ENCODE results near the gene KRTAP21-2. TPM values are rescaled to one million over a fixed set of nuclear protein-coding genes. Genes with fewer than 3 reads are reported as not detected.
A peak's percentile ranks its signal among the peaks of the same experiment; 100 is the strongest.
"Not testable (repeated sequence)": the region's sequence is repeated elsewhere in the genome, so short reads cannot be mapped to it uniquely, and the experiment has no call there.

Gene KRTAP21-2
- total RNA-seq = not detected

DNA sequence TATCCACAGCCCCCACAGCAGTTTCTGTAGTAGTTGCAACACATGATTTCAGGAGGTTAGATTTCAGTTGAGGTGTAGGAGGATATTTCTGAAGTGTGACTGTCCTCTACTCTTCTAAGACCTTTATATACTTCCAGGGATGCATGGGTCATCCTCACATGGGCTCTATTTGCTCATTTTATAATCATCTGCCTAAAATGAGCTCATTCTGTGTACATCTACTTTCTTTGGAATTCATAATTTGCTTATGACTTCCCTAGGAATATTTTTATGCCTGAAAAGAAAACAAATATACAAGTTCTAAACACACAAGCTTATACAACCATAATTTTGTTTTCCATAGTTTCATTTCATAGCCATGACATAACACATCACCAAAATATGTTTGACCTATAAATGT, at the start of gene KRTAP21-2:
Gene KRTAP21-2 (minus strand): TSS at position 101 of the 400 bp plus-strand sequence. CDS start 57 bp downstream, at position 44.
- peaks cover 2% of the 10 kb centered on the region for H3K27me3 Mint-ChIP-seq
- CTCF ChIA-PET = no interaction called here
- peaks cover 4% of the 10 kb centered on the region for H3K9me3 Mint-ChIP-seq
- POLR2A ChIA-PET = no interaction called here
- no peaks in the 10 kb centered on the region for H3K4me1 Mint-ChIP-seq (ENCODE audit: low read depth)
- H3K27ac Mint-ChIP-seq = no peak within 1 kb of the TSS
- intact Hi-C loops (cut with micrococcal nuclease) = no loop called here
- H3K4me3 Mint-ChIP-seq = no peak within 1 kb of the TSS
- H3K36me3 Mint-ChIP-seq = no peaks in the 10 kb centered on the region
- DNase-seq = no peak

DNA sequence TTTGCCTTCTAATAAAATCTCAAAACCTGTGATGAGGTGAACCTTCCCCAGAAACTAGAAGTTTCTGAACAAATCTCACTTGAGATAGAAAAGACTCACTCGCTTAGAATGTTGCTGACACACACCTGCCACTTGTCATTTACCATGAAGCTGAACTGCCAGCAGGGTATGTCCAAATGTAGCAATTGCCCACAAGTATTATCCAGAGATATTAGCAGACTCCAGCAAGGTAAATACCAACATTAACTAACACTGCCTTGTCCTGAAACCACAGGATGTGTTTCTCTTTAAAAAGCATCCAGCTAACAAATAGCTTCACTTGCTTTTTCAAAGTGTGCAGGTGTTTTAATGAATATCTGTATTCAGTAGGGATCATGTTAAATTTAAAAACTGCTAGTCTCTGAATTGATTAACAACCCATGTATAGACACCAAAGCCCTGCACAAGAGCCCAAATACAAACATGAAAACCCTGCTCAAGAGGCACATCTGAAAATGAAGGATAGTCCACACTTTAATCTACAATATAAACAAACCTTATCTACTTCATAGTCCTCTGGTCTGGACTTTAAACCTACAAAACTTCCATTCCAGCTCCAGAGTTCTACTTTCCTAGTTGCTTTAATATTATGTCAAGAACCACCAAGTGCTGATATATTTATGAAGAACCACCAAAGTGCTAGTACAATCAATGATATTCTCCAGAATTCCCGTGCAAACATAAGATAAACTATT, 46.7 kb upstream of the KRTAP21-2 start:
- no peaks in the 10 kb centered on the region for H3K36me3 Mint-ChIP-seq
- ChIA-PET POLR2A (no interaction called here), CTCF (no interaction called here)
- H3K27ac Mint-ChIP-seq = no peak overlapping the region
- no peaks in the 10 kb centered on the region for H3K4me1 Mint-ChIP-seq (ENCODE audit: low read depth)
- no peaks in the 10 kb centered on the region for H3K9me3 Mint-ChIP-seq
- no peak for DNase-seq
- H3K4me3 Mint-ChIP-seq = no peak overlapping the region
- H3K27me3 Mint-ChIP-seq = no peaks in the 10 kb centered on the region
- intact Hi-C loops (cut with micrococcal nuclease) = no loop called here

- H3K27me3 Mint-ChIP-seq = peaks cover 4% of the 10 kb centered on the region
- ChIA-PET POLR2A (interaction anchor here (0.6 kb wide), 1 partner anchor 43 kb away, joined by 4 read pairs; no protein-coding TSS in a partner anchor), CTCF (no interaction called here)
- no peaks in the 10 kb centered on the region for H3K36me3 Mint-ChIP-seq
- H3K4me1 Mint-ChIP-seq (ENCODE audit: low read depth) = no peaks in the 10 kb centered on the region
- no peak overlapping the region for H3K27ac Mint-ChIP-seq
- DNase-seq = no peak
- H3K9me3 Mint-ChIP-seq = no peaks in the 10 kb centered on the region
- no peak overlapping the region for H3K4me3 Mint-ChIP-seq
- intact Hi-C loops (cut with micrococcal nuclease) = no loop called here
Observed at GRCh38 chr21:30779249-30779648, 32.2 kb upstream of the KRTAP21-2 start.

DNA sequence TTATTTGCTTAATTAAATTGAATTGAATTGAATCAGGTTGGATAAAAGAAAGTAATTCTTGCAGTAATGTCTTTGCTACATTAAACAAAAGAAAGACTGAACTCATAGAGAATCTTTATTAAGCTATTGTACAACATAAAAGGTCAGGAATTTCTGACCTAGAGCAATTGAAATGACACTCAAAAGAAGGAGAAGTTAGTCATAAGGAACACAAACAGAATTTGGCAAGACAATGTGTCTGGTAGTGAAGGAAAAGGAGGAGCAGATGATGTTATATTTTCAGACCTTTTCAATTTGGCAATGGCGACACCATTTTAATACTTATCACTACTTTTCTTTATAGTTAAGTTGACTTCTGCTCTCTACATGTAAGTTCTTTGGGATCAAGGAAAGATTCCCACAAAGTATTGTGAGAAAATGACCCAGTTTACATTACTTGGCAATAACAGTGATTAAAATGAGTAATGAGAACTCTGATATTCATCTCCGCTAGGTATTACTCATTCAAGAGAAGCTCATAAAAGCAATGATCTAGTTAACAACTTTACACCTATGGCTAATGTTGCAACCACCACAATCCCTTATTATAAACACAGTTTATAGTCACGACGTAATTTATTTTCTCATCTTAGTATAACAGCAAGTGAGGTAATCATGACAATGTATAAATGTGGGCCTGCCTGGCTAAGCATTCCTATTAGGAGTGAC, 22.8 kb upstream of the KRTAP21-2 start:
- intact Hi-C loops (cut with micrococcal nuclease) = no loop called here
- H3K4me3 Mint-ChIP-seq = no peak overlapping the region
- no peaks in the 10 kb centered on the region for H3K4me1 Mint-ChIP-seq (ENCODE audit: low read depth)
- H3K27me3 Mint-ChIP-seq = no peaks in the 10 kb centered on the region
- DNase-seq = no peak
- ChIA-PET POLR2A (no interaction called here), CTCF (no interaction called here)
- no peaks in the 10 kb centered on the region for H3K36me3 Mint-ChIP-seq
- no peak overlapping the region for H3K27ac Mint-ChIP-seq
- H3K9me3 Mint-ChIP-seq = no peaks in the 10 kb centered on the region

GRCh38 chr21:30760776-30761175, 13.7 kb upstream of the KRTAP21-2 start:
- Mint-ChIP-seq H3K36me3 (no peaks in the 10 kb centered on the region), H3K27me3 (peaks cover 7% of the 10 kb centered on the region), H3K27ac (no peak overlapping the region), H3K4me1 (ENCODE audit: low read depth) (no peaks in the 10 kb centered on the region), H3K4me3 (no peak overlapping the region), H3K9me3 (no peaks in the 10 kb centered on the region)
- CTCF ChIA-PET = no interaction called here
- POLR2A ChIA-PET = no interaction called here
- intact Hi-C loops (cut with micrococcal nuclease) = no loop called here
- no peak for DNase-seq

DNA sequence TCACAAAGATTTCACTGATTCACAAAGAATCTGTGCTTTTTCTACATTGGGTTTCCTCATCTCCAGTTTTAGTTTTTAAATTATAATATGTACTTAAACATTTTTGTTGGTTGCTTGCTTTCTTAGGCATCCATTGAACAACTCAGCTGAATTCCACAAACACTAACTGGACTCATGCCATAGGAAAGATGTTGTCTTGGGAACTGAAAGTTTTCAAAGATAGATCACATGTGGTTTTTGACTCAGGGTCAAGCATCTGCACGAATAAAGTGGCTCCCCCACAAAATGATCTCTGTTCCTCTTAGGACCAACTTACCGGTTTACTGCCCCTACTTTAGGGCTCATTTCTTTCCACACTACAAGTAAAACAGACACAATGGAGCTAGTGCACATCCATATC, 11.2 kb upstream of the KRTAP21-2 start:
- Mint-ChIP-seq H3K4me3 (no peak overlapping the region), H3K9me3 (no peaks in the 10 kb centered on the region), H3K27ac (no peak overlapping the region), H3K36me3 (no peaks in the 10 kb centered on the region), H3K27me3 (peaks cover 9% of the 10 kb centered on the region), H3K4me1 (ENCODE audit: low read depth) (no peaks in the 10 kb centered on the region)
- ChIA-PET POLR2A (no interaction called here), CTCF (no interaction called here)
- intact Hi-C loops (cut with micrococcal nuclease) = no loop called here
- DNase-seq = no peak

DNA sequence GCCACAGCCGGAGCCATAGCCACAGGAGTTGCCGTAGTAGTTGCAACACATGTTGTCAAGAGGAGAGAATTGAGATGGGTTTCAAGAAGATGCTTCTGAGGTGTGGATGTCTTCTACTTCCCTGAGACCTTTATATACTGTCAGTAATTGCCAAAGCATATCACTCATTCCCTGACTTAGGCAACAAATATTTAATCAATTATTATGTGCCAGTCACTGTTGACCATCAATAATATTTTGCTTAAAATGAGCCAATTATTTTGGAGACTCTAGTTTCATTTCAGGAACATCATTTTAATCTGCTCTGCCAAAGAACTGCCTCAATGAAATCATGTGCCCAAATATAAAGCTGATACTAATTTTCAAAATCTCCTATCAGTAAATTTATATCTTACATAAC, 8.3 kb upstream of the KRTAP21-2 start, which contains the start of gene KRTAP21-1:
Gene KRTAP21-1 (minus strand): TSS at position 101 of the 400 bp plus-strand sequence. CDS start 50 bp downstream, at position 51.
- DNase-seq; H3K27me3 Mint-ChIP-seq; H3K4me1 Mint-ChIP-seq (ENCODE audit: low read depth); CTCF ChIA-PET; H3K4me3 Mint-ChIP-seq; H3K9me3 Mint-ChIP-seq; intact Hi-C loops (cut with micrococcal nuclease); H3K27ac Mint-ChIP-seq; H3K36me3 Mint-ChIP-seq; POLR2A ChIA-PET: not testable (repeated sequence)

DNA sequence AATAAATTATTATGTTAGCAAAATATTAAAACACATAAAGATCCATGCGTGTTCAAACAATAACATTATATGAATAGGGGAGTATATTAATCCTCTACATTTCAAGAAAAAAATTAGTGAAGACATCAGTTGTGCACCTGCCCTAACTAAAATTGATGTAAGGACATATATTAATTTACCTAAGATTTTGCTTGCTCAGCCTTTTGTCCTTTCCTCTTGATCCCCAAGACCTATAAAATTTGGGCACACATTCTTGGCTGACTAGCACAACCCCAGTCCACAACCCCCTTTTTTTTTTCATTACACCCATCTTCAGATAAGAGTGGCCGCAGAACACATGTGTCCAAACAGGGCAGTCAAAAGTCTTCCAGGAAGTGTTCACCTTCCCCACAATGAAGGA, 6.6 kb downstream of the KRTAP21-2 start:
- ChIA-PET CTCF (no interaction called here), POLR2A (no interaction called here)
- Mint-ChIP-seq H3K4me1 (ENCODE audit: low read depth) (no peaks in the 10 kb centered on the region), H3K9me3 (no peaks in the 10 kb centered on the region), H3K4me3 (no peak overlapping the region), H3K27ac (no peak overlapping the region), H3K36me3 (no peaks in the 10 kb centered on the region), H3K27me3 (peaks cover 5% of the 10 kb centered on the region)
- DNase-seq = no peak
- intact Hi-C loops (cut with micrococcal nuclease) = no loop called here

- intact Hi-C loops (cut with micrococcal nuclease) = no loop called here
- Mint-ChIP-seq H3K4me3 (no peak overlapping the region), H3K27me3 (peaks cover 4% of the 10 kb centered on the region), H3K9me3 (no peaks in the 10 kb centered on the region), H3K27ac (no peak overlapping the region), H3K36me3 (no peaks in the 10 kb centered on the region), H3K4me1 (ENCODE audit: low read depth) (no peaks in the 10 kb centered on the region)
- no peak for DNase-seq
- ChIA-PET POLR2A (no interaction called here), CTCF (interaction anchor here (0.6 to 1.3 kb wide), 2 partner anchors 227 to 289 kb away, joined by 3 to 7 read pairs; no protein-coding TSS in a partner anchor)
Observed at GRCh38 chr21:30733026-30733425, 14.0 kb downstream of the KRTAP21-2 start.

DNA sequence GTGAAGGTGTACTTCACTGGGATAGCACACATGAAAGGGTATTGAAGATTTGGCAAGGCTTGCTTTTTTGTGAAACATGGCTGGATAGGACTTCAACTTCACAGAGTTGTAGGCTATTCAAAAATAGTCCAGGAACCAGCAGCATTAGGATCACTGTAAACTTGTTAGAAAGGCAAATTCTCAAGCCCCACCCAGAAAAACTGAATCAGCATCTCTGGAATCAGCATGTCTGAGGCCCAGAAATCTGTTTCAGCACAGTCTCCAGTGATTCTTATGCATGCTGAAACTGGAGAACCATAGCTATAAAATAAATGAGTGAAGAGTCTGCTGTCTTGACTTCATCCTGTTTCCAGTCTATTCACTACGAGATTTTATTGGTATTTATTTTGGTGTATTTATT, 20.3 kb downstream of the KRTAP21-2 start:
- H3K27me3 Mint-ChIP-seq = peaks cover 6% of the 10 kb centered on the region
- H3K9me3 Mint-ChIP-seq = no peaks in the 10 kb centered on the region
- CTCF ChIA-PET = interaction anchor here (0.6 kb wide), 1 partner anchor 216 kb away, joined by 3 read pairs; no protein-coding TSS in a partner anchor
- POLR2A ChIA-PET = no interaction called here
- no peak overlapping the region for H3K27ac Mint-ChIP-seq
- no peak overlapping the region for H3K4me3 Mint-ChIP-seq
- H3K36me3 Mint-ChIP-seq = no peaks in the 10 kb centered on the region
- no peak for DNase-seq
- no peaks in the 10 kb centered on the region for H3K4me1 Mint-ChIP-seq (ENCODE audit: low read depth)
- intact Hi-C loops (cut with micrococcal nuclease) = no loop called here

DNA sequence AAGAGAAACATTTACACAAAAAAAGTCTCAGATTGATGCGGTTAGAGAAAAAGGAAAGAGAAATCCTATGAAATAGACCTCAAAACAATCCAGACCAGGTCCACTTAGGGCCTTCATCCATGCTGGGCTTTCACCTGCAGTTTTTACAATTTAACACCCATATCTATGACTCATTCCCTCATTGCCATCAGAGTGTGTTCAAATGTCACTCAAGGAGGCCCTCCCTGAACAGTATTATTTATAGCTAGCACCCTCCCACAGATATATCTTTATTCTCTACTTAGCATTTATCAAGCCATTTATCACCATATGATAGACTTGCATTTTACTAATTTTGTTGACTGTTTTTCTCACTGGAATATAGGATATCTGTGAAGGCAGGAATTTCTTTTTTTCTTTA, 27.7 kb downstream of the KRTAP21-2 start:
- ChIA-PET CTCF (no interaction called here), POLR2A (no interaction called here)
- H3K4me1 Mint-ChIP-seq (ENCODE audit: low read depth) = peaks cover 23% of the 10 kb centered on the region
- intact Hi-C loops (cut with micrococcal nuclease) = loop anchor here (2.0 to 5.0 kb wide), 3 partner anchors 368 to 1013 kb away; partner anchors contain the start of gene SCAF4
- H3K27me3 Mint-ChIP-seq = no peaks in the 10 kb centered on the region
- H3K4me3 Mint-ChIP-seq = no peak overlapping the region
- H3K27ac Mint-ChIP-seq = peak overlapping the region; percentile 15
- H3K36me3 Mint-ChIP-seq = no peaks in the 10 kb centered on the region
- H3K9me3 Mint-ChIP-seq = peaks cover 1% of the 10 kb centered on the region
- DNase-seq = no peak

DNA sequence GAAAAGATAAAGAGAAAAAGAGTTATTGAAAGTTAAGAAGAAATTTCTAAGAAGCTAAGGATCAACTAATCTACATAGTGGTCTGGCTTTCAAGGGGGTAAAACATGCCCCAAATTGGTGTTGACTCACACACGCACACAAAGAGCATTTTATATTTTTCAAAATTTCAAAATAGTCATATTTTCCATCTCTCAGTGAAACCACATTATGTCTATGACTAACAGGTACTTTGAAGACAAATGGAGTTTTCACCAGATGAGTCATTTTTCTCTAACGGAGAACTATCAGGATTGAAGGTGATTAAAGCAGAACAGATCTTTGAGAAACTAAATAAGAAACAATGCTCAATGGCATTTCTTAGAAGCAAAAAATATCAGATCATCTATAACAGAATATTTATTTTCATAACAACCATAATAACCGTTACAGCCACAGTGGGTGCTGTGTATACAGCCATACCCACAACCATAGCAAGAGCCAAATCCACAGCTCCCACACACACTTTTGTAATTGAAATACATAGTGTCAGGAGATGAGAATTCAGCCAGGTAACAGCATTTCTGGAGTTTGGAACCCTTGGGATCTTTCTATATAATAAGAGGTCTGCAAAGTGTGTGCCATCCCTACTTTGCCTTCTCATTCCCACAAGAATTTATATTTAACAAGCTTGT, 28.7 kb downstream of the KRTAP21-2 start, which contains the start of gene KRTAP21-3:
Gene KRTAP21-3 (minus strand): TSS at position 539 of the 671 bp plus-strand sequence. CDS start 18 bp downstream, at position 521.
- POLR2A ChIA-PET = no interaction called here
- Mint-ChIP-seq H3K27ac (peak within 1 kb of the TSS; percentile 28), H3K36me3 (no peaks in the 10 kb centered on the region), H3K27me3 (no peaks in the 10 kb centered on the region), H3K4me3 (no peak within 1 kb of the TSS), H3K4me1 (ENCODE audit: low read depth) (peaks cover 23% of the 10 kb centered on the region), H3K9me3 (peaks cover 5% of the 10 kb centered on the region)
- intact Hi-C loops (cut with micrococcal nuclease) = loop anchor here (1.0 to 5.0 kb wide), 5 partner anchors 8 to 1014 kb away; partner anchors contain the start of gene SCAF4
- peak; percentile 38 for DNase-seq
- CTCF ChIA-PET = no interaction called here

All from activated CD4-positive, alpha-beta memory T cell treated with anti-CD3 and anti-CD28 coated beads for 36 hours (primary cell).